Measurements from ENCODE around the gene EHD3. TPM values are rescaled to one million over a fixed set of nuclear protein-coding genes. Genes with fewer than 3 reads are reported as not detected.

Gene EHD3
- total and polyA plus RNA-seq, 11 donors: 8.9 to 31.9 (median 24.0) TPM

DNA sequence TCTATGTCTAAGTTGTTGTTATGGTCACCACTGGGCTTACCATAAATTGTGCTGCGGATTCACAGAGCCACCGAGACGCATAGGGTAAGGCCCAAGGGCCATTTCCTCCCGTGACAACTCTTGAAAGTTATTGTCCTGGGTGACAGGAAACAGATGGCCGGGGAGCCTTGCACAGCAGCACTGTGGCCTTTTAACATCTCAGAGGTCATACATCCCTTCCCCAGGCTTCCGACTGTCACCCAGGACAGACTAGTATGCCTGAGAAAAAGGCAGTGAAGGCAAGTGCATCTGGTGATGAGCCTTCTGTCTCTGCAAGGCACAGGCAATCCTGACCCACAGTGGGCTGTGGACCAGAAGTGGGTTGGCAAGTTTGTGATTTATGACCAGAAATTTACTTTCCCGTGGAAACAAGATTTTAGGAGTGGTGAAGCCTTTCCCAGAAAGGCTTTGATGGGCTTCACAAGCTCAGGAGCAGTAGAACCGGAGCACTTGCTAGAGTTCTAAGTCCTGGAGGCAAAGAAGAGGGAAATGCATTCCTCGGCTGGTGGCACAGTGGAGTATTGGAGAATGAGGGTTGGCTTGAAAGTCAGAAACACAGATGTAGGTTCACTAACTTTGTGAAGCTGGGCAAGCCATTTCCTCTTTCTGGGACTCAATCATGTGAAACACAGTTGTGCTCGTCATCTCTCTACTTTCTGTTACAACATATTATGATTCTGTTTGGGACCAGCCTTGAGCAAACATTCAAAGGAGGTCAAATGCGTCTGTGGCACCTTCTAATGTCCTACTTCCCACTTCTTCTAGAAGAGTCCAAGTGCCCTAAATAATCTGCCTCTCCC lies 14.6 kb upstream of the EHD3 start:
- DNase-seq: no peak
- peak in 2 of 4 donors; percentile 27 to 45 for ATAC-seq

DNA sequence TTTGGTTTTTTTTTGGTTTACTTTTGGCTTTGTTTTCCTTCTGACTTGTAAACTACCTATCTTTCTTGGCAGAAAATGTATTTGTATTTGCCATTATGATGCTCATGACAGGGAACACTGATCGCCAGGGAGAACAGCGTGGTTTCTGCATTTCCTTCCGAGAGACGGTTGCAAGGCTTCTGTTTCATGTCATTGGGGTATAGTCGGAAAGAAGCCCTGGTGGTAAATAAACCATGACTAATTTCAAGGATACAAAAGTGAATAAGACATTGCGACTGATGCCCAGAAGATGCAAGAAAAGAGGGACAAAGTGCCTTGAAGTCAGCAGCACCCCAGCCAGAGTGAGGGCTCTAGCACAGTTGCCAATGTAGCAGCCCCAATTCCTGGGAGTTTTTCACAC lies 12.4 kb upstream of the EHD3 start:
- TF ChIP-seq, protein P1, sequence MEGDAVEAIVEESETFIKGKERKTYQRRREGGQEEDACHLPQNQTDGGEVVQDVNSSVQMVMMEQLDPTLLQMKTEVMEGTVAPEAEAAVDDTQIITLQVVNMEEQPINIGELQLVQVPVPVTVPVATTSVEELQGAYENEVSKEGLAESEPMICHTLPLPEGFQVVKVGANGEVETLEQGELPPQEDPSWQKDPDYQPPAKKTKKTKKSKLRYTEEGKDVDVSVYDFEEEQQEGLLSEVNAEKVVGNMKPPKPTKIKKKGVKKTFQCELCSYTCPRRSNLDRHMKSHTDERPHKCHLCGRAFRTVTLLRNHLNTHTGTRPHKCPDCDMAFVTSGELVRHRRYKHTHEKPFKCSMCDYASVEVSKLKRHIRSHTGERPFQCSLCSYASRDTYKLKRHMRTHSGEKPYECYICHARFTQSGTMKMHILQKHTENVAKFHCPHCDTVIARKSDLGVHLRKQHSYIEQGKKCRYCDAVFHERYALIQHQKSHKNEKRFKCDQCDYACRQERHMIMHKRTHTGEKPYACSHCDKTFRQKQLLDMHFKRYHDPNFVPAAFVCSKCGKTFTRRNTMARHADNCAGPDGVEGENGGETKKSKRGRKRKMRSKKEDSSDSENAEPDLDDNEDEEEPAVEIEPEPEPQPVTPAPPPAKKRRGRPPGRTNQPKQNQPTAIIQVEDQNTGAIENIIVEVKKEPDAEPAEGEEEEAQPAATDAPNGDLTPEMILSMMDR (IDR thresholded peaks at IDR 0.05): no peak
- no peak for TF ChIP-seq POLR2A (IDR thresholded peaks at IDR 0.05)
- Histone ChIP-seq H3K4me1 (peaks cover 0 to 8% (median 0%) of the 10 kb centered on the region in 12 donors), H3K27ac (no peak overlapping the region), H3K4me3 (no peak overlapping the region), H3K27me3 (no peaks in the 10 kb centered on the region), H3K36me3 (no peaks in the 10 kb centered on the region), H3K9me3 (no peaks in the 10 kb centered on the region)
- intact Hi-C loops (cut with DNase I): no loop called here
- ATAC-seq (no peak), DNase-seq (no peak)
- 68 to 90% (median 71%) methylated on average over 6 of the region's 6 CpGs for WGBS, 4 donors

More for the DNA sequence above, 14.6 kb upstream of the EHD3 start:
- Histone ChIP-seq H3K27ac (peak overlapping the region in 1 of 12 donors; percentile 61), H3K9me3 (no peaks in the 10 kb centered on the region), H3K4me3 (no peak overlapping the region), H3K27me3 (no peaks in the 10 kb centered on the region), H3K4me1 (peaks cover 0 to 8% (median 0%) of the 10 kb centered on the region in 12 donors), H3K36me3 (no peaks in the 10 kb centered on the region)
- intact Hi-C loops (cut with DNase I): no loop called here
- 58 to 70% (median 65%) methylated on average over 11 of the region's 11 CpGs for WGBS, 4 donors
- TF ChIP-seq POLR2A (IDR thresholded peaks at IDR 0.05): no peak
- TF ChIP-seq, protein P1 (IDR thresholded peaks at IDR 0.05): no peak

DNA sequence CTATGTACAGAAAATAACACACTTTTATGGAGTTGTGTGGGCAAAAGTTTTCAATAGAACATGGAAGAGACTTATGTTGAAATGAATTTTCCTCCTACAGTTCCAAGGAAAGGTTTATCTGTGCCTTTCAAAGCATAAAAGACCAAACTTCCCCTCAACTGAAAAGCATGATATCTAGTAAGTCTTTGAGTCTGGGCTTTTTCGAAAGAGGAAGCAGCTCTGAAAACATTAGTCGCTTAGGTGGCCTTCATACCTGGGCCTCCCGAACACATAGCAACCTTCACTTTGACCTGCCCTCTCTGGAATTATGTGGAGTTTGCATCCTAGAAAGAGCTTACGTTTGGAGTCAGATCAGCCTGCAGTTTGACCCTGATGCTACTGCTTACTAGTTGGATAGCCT lies 11.9 kb upstream of the EHD3 start:
- Histone ChIP-seq H3K27me3 (no peaks in the 10 kb centered on the region), H3K27ac (no peak overlapping the region), H3K9me3 (no peaks in the 10 kb centered on the region), H3K36me3 (no peaks in the 10 kb centered on the region), H3K4me1 (peaks cover 0 to 8% (median 0%) of the 10 kb centered on the region in 12 donors), H3K4me3 (no peak overlapping the region)
- ATAC-seq (no peak), DNase-seq (no peak)
- intact Hi-C loops (cut with DNase I): no loop called here
- TF ChIP-seq, protein P1 (IDR thresholded peaks at IDR 0.05): no peak
- no peak for TF ChIP-seq POLR2A (IDR thresholded peaks at IDR 0.05)
- WGBS, 4 donors: 83 to 86% (median 85%) methylated on average over 4 of the region's 4 CpGs

DNA sequence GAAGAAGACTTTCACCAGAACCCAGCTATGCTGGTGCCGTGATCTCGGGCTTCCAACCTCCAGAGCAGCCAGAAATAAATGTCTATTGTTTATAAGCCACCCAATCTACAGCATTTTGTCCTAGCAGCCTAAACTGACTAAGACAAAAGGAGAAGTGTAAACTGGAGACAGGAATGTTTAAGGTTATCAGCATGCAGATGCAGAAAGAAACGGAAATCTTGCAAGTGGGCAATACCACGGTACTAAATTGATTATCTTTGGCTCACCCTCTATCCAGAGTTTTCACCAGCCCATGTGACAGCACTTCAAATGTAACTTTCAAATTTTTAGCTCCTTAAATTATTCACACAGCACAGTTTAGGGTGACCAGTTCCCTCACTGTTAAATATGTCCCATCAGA lies 10.9 kb upstream of the EHD3 start:
- WGBS, 4 donors: 76 to 82% (median 77%) methylated on average over 4 of the region's 4 CpGs
- H3K27ac ChIP-seq: no peak overlapping the region
- intact Hi-C loops (cut with DNase I): no loop called here
- H3K36me3 ChIP-seq: no peaks in the 10 kb centered on the region
- DNase-seq (no peak), ATAC-seq (no peak)
- no peak overlapping the region for H3K4me3 ChIP-seq
- no peak for TF ChIP-seq POLR2A (IDR thresholded peaks at IDR 0.05)
- TF ChIP-seq, protein P1 (IDR thresholded peaks at IDR 0.05): no peak
- no peaks in the 10 kb centered on the region for H3K27me3 ChIP-seq
- H3K4me1 ChIP-seq: peaks cover 0 to 9% (median 0%) of the 10 kb centered on the region in 12 donors
- no peaks in the 10 kb centered on the region for H3K9me3 ChIP-seq
